Neural progenitor cell (in vitro differentiated cells): ENCODE measurements around the gene WDR20. TPM values are rescaled to one million over a fixed set of nuclear protein-coding genes. Genes with fewer than 3 reads are reported as not detected.

ENCODE experiments used
- DNase-seq: peaks from one replicate; pipeline ENCODE4 v3.0.0-alpha.2; 2016; ENCODE audit warnings: low spot score
- H2AFZ ChIP-seq: fragments of 200-600 bp; sonication (generic); replicated peaks from 2 replicates; pipeline ENCODE4 v1.6.1; 2016; ENCODE audit warnings: antibody characterized with exemption
- H3F3A ChIP-seq: fragments of 200-600 bp; sonication (generic); 2 replicates; pipeline ENCODE4 v1.6.1; 2016; ENCODE audit warnings: antibody characterized with exemption, low read depth
- H3K27ac ChIP-seq: fragments of 200-600 bp; sonication (generic); 2 replicates; pipeline ENCODE4 v1.5.1; 2016; ENCODE audit warnings: mild to moderate bottlenecking
- H3K27me3 ChIP-seq: fragments of 200-600 bp; sonication (generic); 2 replicates; pipeline ENCODE4 v1.6.1; 2016; ENCODE audit warnings: mild to moderate bottlenecking, moderate library complexity
- H3K36me3 ChIP-seq: fragments of 200-600 bp; sonication (generic); 2 replicates; pipeline ENCODE4 v1.5.1; 2016
- H3K4me1 ChIP-seq: fragments of 200-600 bp; sonication (generic); 2 replicates; pipeline ENCODE4 v1.6.1; 2016; ENCODE audit warnings: mixed run types
- H3K4me2 ChIP-seq: fragments of 200-600 bp; sonication (generic); 2 replicates; pipeline ENCODE4 v1.6.1; 2016
- H3K4me3 ChIP-seq: fragments of 200-600 bp; sonication (generic); 2 replicates; pipeline ENCODE4 v1.5.1; 2016
- H3K79me2 ChIP-seq: fragments of 200-600 bp; sonication (generic); 2 replicates; pipeline ENCODE4 v1.6.1; 2016; ENCODE audit warnings: low read depth
- H3K9ac ChIP-seq: fragments of 200-600 bp; sonication (generic); 2 replicates; pipeline ENCODE4 v1.6.1; 2016
- H3K9me3 ChIP-seq: fragments of 200-600 bp; sonication (generic); 2 replicates; pipeline ENCODE4 v1.5.1; 2016; ENCODE audit warnings: low read depth
- H4K20me1 ChIP-seq: fragments of 200-600 bp; sonication (generic); 2 replicates; pipeline ENCODE4 v1.6.1; 2016; ENCODE audit warnings: low read depth
- H3K27ac Mint-ChIP-seq: 3 replicates; pipeline ENCODE4 v1.8.0; 2021; ENCODE audit warnings: mixed read lengths
- H3K27me3 Mint-ChIP-seq: 2 replicates; pipeline ENCODE4 v1.8.0; 2022; ENCODE audit warnings: low read depth, mild to moderate bottlenecking, inconsistent platforms, moderate library complexity, mixed read lengths; ENCODE audit not compliant: insufficient read depth
- H3K36me3 Mint-ChIP-seq: 3 replicates; pipeline ENCODE4 v1.8.0; 2021; ENCODE audit warnings: mixed read lengths
- H3K4me1 Mint-ChIP-seq: 3 replicates; pipeline ENCODE4 v1.8.0; 2021; ENCODE audit warnings: mixed read lengths
- H3K4me3 Mint-ChIP-seq: 3 replicates; pipeline ENCODE4 v1.8.0; 2021; ENCODE audit warnings: mild to moderate bottlenecking, moderate library complexity, mixed read lengths
- H3K9me3 Mint-ChIP-seq: 3 replicates; pipeline ENCODE4 v1.8.0; 2020; ENCODE audit warnings: mixed read lengths
- CTCF ChIP-seq: fragments of 200-600 bp; sonication (generic); IDR thresholded peaks from 2 replicates; pipeline ENCODE4 v1.5.1; 2017; ENCODE audit warnings: antibody characterized with exemption, mild to moderate bottlenecking
- EZH2 ChIP-seq: fragments of 200-600 bp; sonication (generic); IDR thresholded peaks from 2 replicates; pipeline ENCODE4 v1.6.1; 2017; ENCODE audit warnings: antibody characterized with exemption, mild to moderate bottlenecking, moderate library complexity
- EZH2phosphoT487 ChIP-seq: fragments of 200-600 bp; sonication (generic); IDR thresholded peaks from 2 replicates; pipeline ENCODE4 v1.6.1; 2017; ENCODE audit warnings: antibody characterized with exemption
- total RNA-seq: library from RNA; depleted of rRNA; stranded (reverse); fragments of >200 nt; gene quantifications from 2 replicates; pipeline ENCODE4 v1.2.3, GENCODE V29; 2015; ENCODE audit warnings: low replicate concordance

Gene WDR20
- total RNA-seq, 1 donor from 2014 or later: 22.4 TPM

GRCh38 chr14:102140750-102141145, 1.1 kb downstream of the WDR20 start:
- peaks cover 2% of the 10 kb centered on the region for H3K27me3 Mint-ChIP-seq
- H3K4me3 Mint-ChIP-seq: peak overlapping the region; percentile 99
- Histone ChIP-seq H3F3A (peaks cover 8% of the 10 kb centered on the region), H3K79me2 (peaks cover 73% of the 10 kb centered on the region), H3K4me3 (peak overlapping the region; percentile 91), H3K9ac (peak overlapping the region; percentile 94), H2AFZ (no peak overlapping the region), H3K4me2 (peak overlapping the region; percentile 94), H3K27me3 (no peaks in the 10 kb centered on the region), H3K27ac (no peak overlapping the region), H4K20me1 (peaks cover 44% of the 10 kb centered on the region), H3K36me3 (no peaks in the 10 kb centered on the region), H3K4me1 (peaks cover 19% of the 10 kb centered on the region), H3K9me3 (no peaks in the 10 kb centered on the region)
- H3K9me3 Mint-ChIP-seq: no peaks in the 10 kb centered on the region
- H3K36me3 Mint-ChIP-seq: peaks cover 2% of the 10 kb centered on the region
- no peak for DNase-seq
- H3K27ac Mint-ChIP-seq: peak overlapping the region; percentile 18
- no peak for TF ChIP-seq EZH2
- TF ChIP-seq EZH2phosphoT487: no peak
- no peak for TF ChIP-seq CTCF
- peaks cover 19% of the 10 kb centered on the region for H3K4me1 Mint-ChIP-seq

GRCh38 chr14:102141797-102142196, 2.1 kb downstream of the WDR20 start:
- Histone ChIP-seq H4K20me1 (peaks cover 54% of the 10 kb centered on the region), H3K4me3 (peak overlapping the region; percentile 91)
- TF ChIP-seq EZH2 (no peak), CTCF (no peak), EZH2phosphoT487 (no peak)

GRCh38 chr14:102144914-102145313, 5.2 kb downstream of the WDR20 start:
- Mint-ChIP-seq H3K36me3 (peaks cover 2% of the 10 kb centered on the region), H3K27ac (no peak overlapping the region), H3K4me3 (no peak overlapping the region), H3K4me1 (peaks cover 17% of the 10 kb centered on the region), H3K27me3 (no peaks in the 10 kb centered on the region), H3K9me3 (no peaks in the 10 kb centered on the region)
- H3K9me3 ChIP-seq: no peaks in the 10 kb centered on the region
- H3K9ac ChIP-seq: no peak overlapping the region
- peaks cover 13% of the 10 kb centered on the region for H3K4me1 ChIP-seq
- peaks cover 71% of the 10 kb centered on the region for H4K20me1 ChIP-seq
- no peak overlapping the region for H3K27ac ChIP-seq
- H3K79me2 ChIP-seq: peaks cover 99% of the 10 kb centered on the region
- H3K4me3 ChIP-seq: no peak overlapping the region
- no peaks in the 10 kb centered on the region for H3K27me3 ChIP-seq
- H2AFZ ChIP-seq: no peak overlapping the region
- H3K4me2 ChIP-seq: no peak overlapping the region
- H3F3A ChIP-seq: no peaks in the 10 kb centered on the region
- H3K36me3 ChIP-seq: peaks cover 3% of the 10 kb centered on the region
- TF ChIP-seq EZH2 (no peak), CTCF (no peak), EZH2phosphoT487 (no peak)
- DNase-seq: no peak

More at GRCh38 chr14:102141797-102142196, 2.1 kb downstream of the WDR20 start:
- no peak overlapping the region for H3K9ac ChIP-seq
- DNase-seq: no peak
- H3K4me1 ChIP-seq: peaks cover 19% of the 10 kb centered on the region
- H3K27ac Mint-ChIP-seq: no peak overlapping the region
- no peaks in the 10 kb centered on the region for H3K9me3 ChIP-seq
- H3K4me3 Mint-ChIP-seq: peak overlapping the region; percentile 27
- H3F3A ChIP-seq: peaks cover 8% of the 10 kb centered on the region
- H2AFZ ChIP-seq: no peak overlapping the region
- H3K9me3 Mint-ChIP-seq: no peaks in the 10 kb centered on the region
- H3K27ac ChIP-seq: no peak overlapping the region
- peaks cover 2% of the 10 kb centered on the region for H3K36me3 Mint-ChIP-seq
- H3K4me1 Mint-ChIP-seq: peaks cover 23% of the 10 kb centered on the region
- H3K27me3 ChIP-seq: no peaks in the 10 kb centered on the region
- no peaks in the 10 kb centered on the region for H3K36me3 ChIP-seq
- H3K79me2 ChIP-seq: peaks cover 83% of the 10 kb centered on the region
- peaks cover 2% of the 10 kb centered on the region for H3K27me3 Mint-ChIP-seq
- H3K4me2 ChIP-seq: peak overlapping the region; percentile 94
